H1 (cell line): Measurements from ENCODE around the gene CIZ1. TPM values are rescaled to one million over a fixed set of nuclear protein-coding genes. Genes with fewer than 3 reads are reported as not detected.

Experiments
- BCL11A ChIP-seq, 2 experiments: IDR thresholded peaks; one replicate each; pipeline ENCODE4 v1.6.1; 2011; ENCODE audit warnings: low read depth in 2 of 2, low read length in 2 of 2, mild to moderate bottlenecking in 2 of 2
- CHD1 ChIP-seq: IDR thresholded peaks from 2 replicates; pipeline ENCODE4 v1.6.1; 2012; ENCODE audit warnings: low read depth, low read length, improper control_type of control experiment
- CTCF ChIP-seq, 3 experiments: IDR thresholded peaks; 1 replicate in 2 of 3; 2 replicates in 1 of 3; pipeline versions ENCODE4 v1.5.1 to v1.6.1; 2011; ENCODE audit warnings: low read length in 3 of 3, mild to moderate bottlenecking in 3 of 3, inconsistent platforms in 2 of 3, low read depth in 1 of 3, moderate library complexity in 1 of 3; ENCODE audit not compliant: insufficient read depth in 1 of 3; ENCODE audit errors: control extremely low read depth in 1 of 3
- EGR1 ChIP-seq: IDR thresholded peaks from 2 replicates; pipeline ENCODE4 v1.6.1; 2011; ENCODE audit warnings: low read depth, low read length, borderline replicate concordance
- GABPA ChIP-seq: IDR thresholded peaks from 2 replicates; pipeline ENCODE4 v1.6.1; 2011; ENCODE audit warnings: mild to moderate bottlenecking, low read length, moderate library complexity, borderline replicate concordance; ENCODE audit not compliant: insufficient read depth
- KDM1A ChIP-seq: fragments of 200-600, 300-600 bp; sonication (generic); IDR thresholded peaks from 2 replicates; pipeline ENCODE4 v1.7.1; 2016; ENCODE audit warnings: mild to moderate bottlenecking, low read length, borderline replicate concordance
- NANOG ChIP-seq: IDR thresholded peaks from 2 replicates; pipeline ENCODE4 v1.6.1; 2011; ENCODE audit warnings: low read length, low read depth, mild to moderate bottlenecking, inconsistent platforms; ENCODE audit not compliant: insufficient read depth, poor library complexity, severe bottlenecking
- POLR2A ChIP-seq, 2 experiments: IDR thresholded peaks; 1 replicate in 1 of 2; 2 replicates in 1 of 2; pipeline ENCODE4 v1.6.1; 2011; ENCODE audit warnings: low read depth in 2 of 2, low read length in 2 of 2, mild to moderate bottlenecking in 2 of 2; ENCODE audit errors: control extremely low read depth in 1 of 2
- POLR2AphosphoS5 ChIP-seq: IDR thresholded peaks from 2 replicates; pipeline ENCODE4 v1.6.1; 2011; ENCODE audit warnings: low read depth, low read length
- SIN3A ChIP-seq, 2 experiments: IDR thresholded peaks in 1 of 2; conservative IDR thresholded peaks in 1 of 2; 2 replicates each; pipeline ENCODE4 v1.6.1; 2011 to 2012; ENCODE audit warnings: low read length in 2 of 2, improper control_type of control experiment in 1 of 2, low read depth in 1 of 2, mild to moderate bottlenecking in 1 of 2
- SIX5 ChIP-seq: IDR thresholded peaks from 2 replicates; pipeline ENCODE4 v1.6.1; 2011; ENCODE audit warnings: mild to moderate bottlenecking, low read depth, low read length
- SP2 ChIP-seq: IDR thresholded peaks from 2 replicates; pipeline ENCODE4 v1.6.1; 2012; ENCODE audit warnings: mild to moderate bottlenecking, low read length, inconsistent platforms
- TAF1 ChIP-seq: IDR thresholded peaks from 2 replicates; pipeline ENCODE4 v1.6.1; 2011; ENCODE audit warnings: mild to moderate bottlenecking, low read depth, low read length
- TBP ChIP-seq: IDR thresholded peaks from 2 replicates; pipeline ENCODE4 v1.6.1; 2011; ENCODE audit warnings: low read depth, low read length, improper control_type of control experiment
- ZNF274 ChIP-seq: IDR thresholded peaks from 2 replicates; pipeline ENCODE4 v1.7.0; 2012; ENCODE audit warnings: low read length, borderline replicate concordance; ENCODE audit errors: extremely low read depth
- polyA plus RNA-seq, 7 experiments: library from polyadenylated mRNA; depleted of rRNA in 3 of 7; stranded (reverse) in 5 of 7; unstranded in 2 of 7; fragments of >200 nt in 5 of 7; fragments of 200-250 nt in 2 of 7; gene quantifications; 1 replicate in 5 of 7; 2 replicates in 1 of 7; 4 replicates in 1 of 7; pipeline versions ENCODE4 v1.2.1 to v1.2.3, GENCODE V29; 2011 to 2013; ENCODE audit warnings: missing spikeins in 2 of 7, mixed read lengths in 2 of 7
- total RNA-seq: library from RNA; stranded (reverse); fragmentation: NEBNext Ultra II Directional; extraction: Animal tissue kit (Norgen Biotek cat#: 25700); gene quantifications from 2 replicates; pipeline ENCODE4 v1.2.1, GENCODE V29; 2021
- TF ChIP-seq, protein P1 (sequence below): IDR thresholded peaks from 2 replicates; pipeline ENCODE4 v1.6.1; 2011; ENCODE audit warnings: low read length, improper control_type of control experiment

The CIZ1 gene
- total and polyA plus RNA-seq, 2 of the 8 experiments (the other 6 are each of a cell fraction or from before 2014, with no cell fraction given): 66.0 to 107 TPM

DNA sequence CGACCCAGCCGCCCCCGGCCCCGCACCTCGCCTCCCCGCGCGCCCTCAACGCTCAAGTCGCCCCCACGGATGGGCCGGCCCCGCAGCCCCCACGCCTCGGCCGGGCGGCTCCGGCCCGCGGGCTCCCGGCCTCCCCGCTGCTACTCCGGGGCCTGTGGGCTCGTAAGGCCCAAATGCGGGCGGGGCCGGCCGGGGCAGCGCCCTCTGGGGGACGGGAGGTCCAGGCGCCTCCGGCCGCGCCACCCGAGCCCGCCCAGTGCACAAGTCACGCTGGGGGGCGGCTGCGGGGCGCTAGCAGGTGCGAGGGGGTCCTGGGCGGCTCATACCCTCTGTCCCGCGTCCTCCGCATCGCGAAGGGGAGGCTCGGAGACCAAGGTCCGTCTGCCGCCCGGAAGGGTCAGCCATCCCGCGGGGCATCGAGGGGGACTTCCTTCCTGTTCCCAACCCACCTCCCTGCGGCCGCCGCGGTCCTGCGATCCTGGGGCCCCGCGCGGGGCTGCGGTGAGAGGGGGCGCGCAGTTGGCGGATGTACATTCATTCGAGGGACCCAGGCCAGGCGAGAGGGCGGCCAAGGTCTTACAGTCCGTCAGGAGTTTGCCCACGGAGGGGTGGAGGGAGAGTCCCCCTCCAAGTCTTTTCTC, at the start of gene CIZ1 (continued):
- TF ChIP-seq TBP (peak; percentile 40; the same call in 1 of the 2 replicates), CHD1 (no peak), BCL11A (IDR thresholded peaks at IDR 0.05; ENCODE audit: low read depth in 2 of 2, low read length in 2 of 2) (no peak), NANOG (no peak), SIX5 (no peak), POLR2AphosphoS5 (no peak), GABPA (no peak), EGR1 (peak; percentile 67; the same call in 1 of the 2 replicates), SP2 (peak; percentile 46; the same call in 1 of the 2 replicates), TAF1 (peak; percentile 42; the same call in 1 of the 2 replicates), SIN3A (conservative IDR thresholded peaks at IDR 0.05 in 1 of 2, IDR thresholded peaks at IDR 0.05 in 1 of 2; ENCODE audit: low read depth in 1 of 2, low read length in 2 of 2) (peak in 1 of 2 experiments; percentile 56; a peak in 1 of 4 replicates), ZNF274 (no peak), CTCF (IDR thresholded peaks at IDR 0.05; ENCODE audit: control extremely low read depth in 1 of 3, insufficient read depth in 1 of 3, low read depth in 1 of 3, low read length in 3 of 3) (peak; percentile 79 to 86 (median 80)), POLR2A (IDR thresholded peaks at IDR 0.05; ENCODE audit: control extremely low read depth in 1 of 2, low read depth in 2 of 2, low read length in 2 of 2) (peak in 1 of 2 experiments; percentile 44; a peak in 1 of 3 replicates), KDM1A (no peak)
- TF ChIP-seq, protein P1, sequence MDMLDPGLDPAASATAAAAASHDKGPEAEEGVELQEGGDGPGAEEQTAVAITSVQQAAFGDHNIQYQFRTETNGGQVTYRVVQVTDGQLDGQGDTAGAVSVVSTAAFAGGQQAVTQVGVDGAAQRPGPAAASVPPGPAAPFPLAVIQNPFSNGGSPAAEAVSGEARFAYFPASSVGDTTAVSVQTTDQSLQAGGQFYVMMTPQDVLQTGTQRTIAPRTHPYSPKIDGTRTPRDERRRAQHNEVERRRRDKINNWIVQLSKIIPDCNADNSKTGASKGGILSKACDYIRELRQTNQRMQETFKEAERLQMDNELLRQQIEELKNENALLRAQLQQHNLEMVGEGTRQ: no peak
